Uterus (tissue), 4 donors: ENCODE results near the gene ANKRD36. TPM values are rescaled to one million over a fixed set of nuclear protein-coding genes. Genes with fewer than 3 reads are reported as not detected.
"Not testable (repeated sequence)": the region's sequence is repeated elsewhere in the genome, so short reads cannot be mapped to it uniquely, and the experiment has no call there.

Experiments
- DNase-seq, 2 donors: peaks; one replicate each; pipeline ENCODE4 v3.0.0-alpha.2; 2019 to 2020
- H3K27ac ChIP-seq, 2 donors: fragments of 200-600 bp; sonication (generic); 1 replicate in 1 of 2; 2 replicates in 1 of 2; pipeline ENCODE4 v1.5.1; 2016 to 2018
- H3K27me3 ChIP-seq, 2 donors: fragments of 200-600 bp; sonication (generic); one replicate each; pipeline ENCODE4 v1.5.1; 2018 to 2019; ENCODE audit warnings: control low read depth in 1 of 2
- H3K36me3 ChIP-seq, 2 donors: fragments of 200-600 bp; sonication (generic); one replicate each; pipeline ENCODE4 v1.5.1; 2019; ENCODE audit warnings: control low read depth in 1 of 2
- H3K4me1 ChIP-seq, 2 donors: fragments of 200-600 bp; sonication (generic); one replicate each; pipeline ENCODE4 v1.5.1; 2018 to 2019; ENCODE audit warnings: control low read depth in 1 of 2
- H3K4me3 ChIP-seq, 2 donors: fragments of 200-600 bp; sonication (generic); 1 replicate in 1 of 2; 2 replicates in 1 of 2; pipeline ENCODE4 v1.5.1; 2018 to 2019; ENCODE audit warnings: mild to moderate bottlenecking in 1 of 2
- H3K9me3 ChIP-seq, 2 donors: fragments of 200-600 bp; sonication (generic); one replicate each; pipeline ENCODE4 v1.5.1; 2019; ENCODE audit warnings: control low read depth in 1 of 2
- POLR2A ChIP-seq, 2 donors: fragments of 450-650 bp; IDR thresholded peaks; one replicate each; pipeline ENCODE4 v1.6.1; 2016; ENCODE audit warnings: antibody characterized with exemption in 2 of 2, mild to moderate bottlenecking in 1 of 2, moderate library complexity in 1 of 2
- intact Hi-C: fragments of 100-400 bp; cut with DNase I; formaldehyde crosslinking; loops from one replicate; pipeline ENCODE4 v1.15.1; 2023; ENCODE audit warnings: low total_unique reads
- total RNA-seq, 4 donors: library from RNA; depleted of rRNA in 3 of 4; stranded (reverse); fragments of >200 nt in 3 of 4; gene quantifications; one replicate each; pipeline versions ENCODE4 v1.1.0 to v1.2.4, GENCODE V29; 2014 to 2023
- TF ChIP-seq, protein P1 (sequence below), 4 experiments: fragments of 200-600 bp in 2 of 4; fragments of 450-650 bp in 2 of 4; sonication (generic) in 2 of 4; IDR thresholded peaks; one replicate each; pipeline ENCODE4 v1.5.1; 2016 to 2019; ENCODE audit warnings: antibody characterized with exemption in 4 of 4, mild to moderate bottlenecking in 2 of 4, moderate library complexity in 1 of 4
- donor health status: DM: yes; HTN: yes; CAD: no.

ANKRD36 gene
- total RNA-seq = 100 to 1,000 TPM in 1 of 4 donors, 10 to 100 TPM in 3; 24.3 to 144 (median 61.2) TPM

DNA sequence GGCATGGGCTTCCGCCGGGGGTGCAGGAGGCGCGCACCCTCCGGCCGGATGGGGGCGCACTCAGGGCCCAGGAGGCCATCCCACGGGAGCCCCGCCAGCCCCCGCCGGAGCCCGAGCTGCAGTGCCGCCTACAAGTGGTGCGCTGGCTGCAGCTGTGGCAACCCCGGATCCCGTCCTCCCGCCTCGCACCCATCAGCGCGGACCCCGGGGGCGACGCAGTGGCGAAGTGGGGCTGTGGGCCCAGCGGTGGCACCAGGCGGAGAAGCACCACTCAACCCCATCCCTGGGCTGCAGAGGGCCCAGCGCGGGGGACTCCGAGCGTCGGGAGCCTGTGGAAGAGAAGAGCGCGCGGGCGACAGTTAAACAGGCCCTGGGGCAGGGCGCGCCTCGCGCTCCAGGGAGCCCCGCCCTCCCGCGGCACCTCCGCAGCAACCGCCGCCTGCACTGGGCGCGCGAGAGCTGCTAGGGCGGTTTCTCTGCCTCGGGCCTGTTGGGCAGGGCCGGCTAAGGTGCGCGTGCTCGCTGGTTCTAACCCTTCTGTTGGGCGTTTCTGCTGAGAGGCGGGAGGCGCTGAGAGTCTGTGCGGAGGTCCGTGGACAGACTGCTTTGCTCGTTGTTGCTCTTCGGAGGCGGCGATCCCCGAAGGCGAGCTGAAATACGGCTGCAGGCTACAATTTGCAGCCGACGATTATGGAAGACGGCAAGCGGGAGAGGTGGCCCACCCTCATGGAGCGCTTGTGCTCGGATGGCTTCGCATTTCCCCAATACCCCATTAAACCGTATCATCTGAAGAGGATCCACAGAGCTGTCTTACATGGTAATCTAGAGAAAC lies at the start of gene ANKRD36:
ANKRD36 (plus strand) TSS at position 104 of the 832 bp plus-strand sequence; CDS start at position 691, 587 bp downstream.
- intact Hi-C loops, H3K36me3 ChIP-seq, H3K9me3 ChIP-seq, H3K27me3 ChIP-seq, H3K4me1 ChIP-seq: not testable (repeated sequence)
- Histone ChIP-seq H3K4me3 (peak within 1 kb of the TSS; percentile 61 to 81), H3K27ac (peak within 1 kb of the TSS; percentile 92 to 96)
- peak; percentile 81 to 83 for DNase-seq
- peak in 1 of 2 donors; percentile 48 for TF ChIP-seq POLR2A (IDR thresholded peaks at IDR 0.05)
- TF ChIP-seq, protein P1, sequence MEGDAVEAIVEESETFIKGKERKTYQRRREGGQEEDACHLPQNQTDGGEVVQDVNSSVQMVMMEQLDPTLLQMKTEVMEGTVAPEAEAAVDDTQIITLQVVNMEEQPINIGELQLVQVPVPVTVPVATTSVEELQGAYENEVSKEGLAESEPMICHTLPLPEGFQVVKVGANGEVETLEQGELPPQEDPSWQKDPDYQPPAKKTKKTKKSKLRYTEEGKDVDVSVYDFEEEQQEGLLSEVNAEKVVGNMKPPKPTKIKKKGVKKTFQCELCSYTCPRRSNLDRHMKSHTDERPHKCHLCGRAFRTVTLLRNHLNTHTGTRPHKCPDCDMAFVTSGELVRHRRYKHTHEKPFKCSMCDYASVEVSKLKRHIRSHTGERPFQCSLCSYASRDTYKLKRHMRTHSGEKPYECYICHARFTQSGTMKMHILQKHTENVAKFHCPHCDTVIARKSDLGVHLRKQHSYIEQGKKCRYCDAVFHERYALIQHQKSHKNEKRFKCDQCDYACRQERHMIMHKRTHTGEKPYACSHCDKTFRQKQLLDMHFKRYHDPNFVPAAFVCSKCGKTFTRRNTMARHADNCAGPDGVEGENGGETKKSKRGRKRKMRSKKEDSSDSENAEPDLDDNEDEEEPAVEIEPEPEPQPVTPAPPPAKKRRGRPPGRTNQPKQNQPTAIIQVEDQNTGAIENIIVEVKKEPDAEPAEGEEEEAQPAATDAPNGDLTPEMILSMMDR (IDR thresholded peaks at IDR 0.05) = peak; percentile 11 to 72 (median 70)

DNA sequence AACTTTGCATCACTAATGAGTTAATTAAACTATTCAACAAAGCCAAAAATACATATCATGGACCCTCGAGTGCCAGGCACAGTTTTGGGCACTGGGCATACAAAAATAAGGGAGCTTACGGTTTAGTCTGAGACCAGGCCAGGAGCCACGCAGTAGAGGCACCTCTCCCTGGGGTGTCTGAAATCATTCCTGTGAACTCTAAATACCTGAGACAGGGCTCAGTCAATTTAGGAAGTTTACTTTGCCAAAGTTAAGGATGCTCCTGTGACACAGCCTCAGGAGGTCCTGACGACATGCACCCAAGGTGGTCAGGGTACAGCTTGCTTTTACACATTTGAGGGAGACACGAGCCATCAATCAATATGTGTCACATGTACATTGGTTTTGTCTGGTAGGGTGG lies 46.9 kb upstream of the ANKRD36 start:
- H3K9me3 ChIP-seq, H3K27me3 ChIP-seq, DNase-seq, H3K4me1 ChIP-seq, H3K4me3 ChIP-seq, intact Hi-C loops, H3K36me3 ChIP-seq, H3K27ac ChIP-seq: not testable (repeated sequence)

DNA sequence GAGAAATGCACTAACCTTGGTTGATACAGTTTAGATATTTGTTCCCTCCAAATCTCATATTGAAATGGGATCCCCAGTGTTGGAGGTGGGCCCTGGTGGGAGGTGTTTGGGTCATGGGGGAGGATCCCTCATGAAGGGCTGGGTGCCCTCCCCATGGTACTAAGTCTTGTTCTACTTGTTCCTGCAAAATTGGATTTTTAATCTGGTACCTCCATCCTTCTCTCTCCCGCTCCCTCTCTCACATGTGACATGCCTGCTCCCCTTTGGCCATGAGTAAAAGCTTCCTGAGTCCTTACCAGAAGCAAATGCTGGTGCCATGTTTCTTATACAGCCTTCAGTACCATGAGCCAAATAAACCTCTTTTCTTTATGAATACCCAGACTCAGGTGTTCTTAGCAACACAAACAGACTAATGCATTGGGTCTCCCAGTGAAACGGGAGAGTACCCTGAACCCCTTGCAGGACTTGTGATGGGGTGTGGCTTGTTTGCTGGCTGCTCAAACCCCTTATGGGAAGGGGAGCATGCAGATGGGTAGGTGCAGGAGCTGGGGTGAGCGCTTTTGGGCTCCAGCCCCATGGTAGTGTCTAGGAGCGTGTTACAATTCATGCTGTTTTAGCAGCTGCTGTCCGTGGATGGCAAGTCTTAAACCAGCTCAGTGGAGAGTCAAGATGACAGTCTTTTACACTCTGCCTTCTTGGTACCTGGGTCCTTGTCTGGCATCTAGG lies 45.5 kb upstream of the ANKRD36 start:
- H3K36me3 ChIP-seq = no peaks in the 10 kb centered on the region
- H3K27me3 ChIP-seq = no peaks in the 10 kb centered on the region
- no peak for DNase-seq
- H3K4me3 ChIP-seq = no peak overlapping the region
- no peaks in the 10 kb centered on the region for H3K9me3 ChIP-seq
- TF ChIP-seq, protein P1 (IDR thresholded peaks at IDR 0.05) = no peak
- no peak for TF ChIP-seq POLR2A (IDR thresholded peaks at IDR 0.05)
- no peak overlapping the region for H3K27ac ChIP-seq
- no peaks in the 10 kb centered on the region for H3K4me1 ChIP-seq
- intact Hi-C loops = no loop called here

DNA sequence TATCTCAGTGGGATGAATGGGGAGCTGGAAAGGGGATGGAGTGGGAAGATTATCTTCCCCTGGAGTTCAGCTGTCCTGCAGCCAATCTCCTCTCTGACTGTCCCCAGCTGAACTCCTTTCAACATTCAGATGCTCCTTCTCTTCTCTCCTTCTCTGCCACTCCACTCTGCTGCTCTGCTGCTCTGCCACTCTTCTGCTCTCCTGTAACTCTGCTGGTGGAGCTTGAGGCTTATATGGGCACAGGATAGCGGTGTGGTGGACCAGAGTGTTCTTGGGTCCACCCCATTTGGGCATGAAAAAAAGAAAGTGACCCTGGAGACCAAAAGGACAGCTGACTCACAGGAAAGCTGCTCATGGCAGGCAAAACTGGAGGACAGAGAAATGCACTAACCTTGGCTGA lies 44.9 kb upstream of the ANKRD36 start:
- H3K27me3 ChIP-seq = no peaks in the 10 kb centered on the region
- DNase-seq = no peak
- H3K4me1 ChIP-seq = no peaks in the 10 kb centered on the region
- no peaks in the 10 kb centered on the region for H3K36me3 ChIP-seq
- no peak overlapping the region for H3K27ac ChIP-seq
- intact Hi-C loops = no loop called here
- no peak overlapping the region for H3K4me3 ChIP-seq
- TF ChIP-seq POLR2A (IDR thresholded peaks at IDR 0.05) = no peak
- TF ChIP-seq, protein P1 (IDR thresholded peaks at IDR 0.05) = no peak
- no peaks in the 10 kb centered on the region for H3K9me3 ChIP-seq

DNA sequence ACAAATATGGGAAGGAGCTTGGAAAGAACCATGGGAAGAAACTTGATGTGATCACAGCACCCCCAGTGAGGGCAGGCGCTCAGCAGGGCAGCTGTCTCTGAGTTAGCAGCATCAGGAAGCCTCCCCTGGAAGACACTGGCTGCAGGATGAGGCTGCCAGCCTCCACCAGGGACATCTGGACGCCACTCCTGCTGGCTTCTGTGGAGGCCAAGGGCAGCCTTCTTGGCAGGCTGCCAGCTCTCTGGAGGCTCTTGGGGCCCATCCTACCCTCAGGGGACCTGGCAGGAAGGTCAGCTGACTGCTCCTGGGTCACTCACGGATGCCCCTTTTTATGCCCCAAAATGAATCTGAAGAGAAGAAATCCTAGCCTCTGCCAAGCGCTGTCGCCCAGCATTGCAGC lies 44.2 kb upstream of the ANKRD36 start:
- H3K27me3 ChIP-seq, H3K9me3 ChIP-seq, intact Hi-C loops, H3K36me3 ChIP-seq, H3K4me1 ChIP-seq, H3K4me3 ChIP-seq, H3K27ac ChIP-seq, DNase-seq: not testable (repeated sequence)

DNA sequence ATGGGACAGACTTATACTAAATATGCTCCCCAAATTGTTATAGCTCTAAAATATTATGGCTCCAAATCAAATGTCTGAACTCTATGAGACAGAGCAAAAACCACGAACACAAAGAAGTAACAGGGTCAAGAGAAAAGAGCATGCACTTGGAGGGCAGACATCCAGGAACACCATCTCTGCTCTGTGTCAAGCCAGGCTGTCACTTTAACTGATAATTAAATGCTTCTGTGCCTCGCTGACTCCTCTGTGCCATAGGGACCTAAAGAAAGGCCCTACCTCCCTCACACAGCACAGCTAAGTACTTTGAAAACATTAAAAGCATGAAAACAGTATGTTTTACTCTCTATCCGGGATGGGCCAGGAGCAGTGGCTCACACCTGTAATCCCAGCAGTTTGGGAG lies 42.0 kb upstream of the ANKRD36 start:
- H3K4me3 ChIP-seq, H3K27me3 ChIP-seq, intact Hi-C loops, DNase-seq, H3K36me3 ChIP-seq, H3K9me3 ChIP-seq, H3K4me1 ChIP-seq, H3K27ac ChIP-seq: not testable (repeated sequence)

DNA sequence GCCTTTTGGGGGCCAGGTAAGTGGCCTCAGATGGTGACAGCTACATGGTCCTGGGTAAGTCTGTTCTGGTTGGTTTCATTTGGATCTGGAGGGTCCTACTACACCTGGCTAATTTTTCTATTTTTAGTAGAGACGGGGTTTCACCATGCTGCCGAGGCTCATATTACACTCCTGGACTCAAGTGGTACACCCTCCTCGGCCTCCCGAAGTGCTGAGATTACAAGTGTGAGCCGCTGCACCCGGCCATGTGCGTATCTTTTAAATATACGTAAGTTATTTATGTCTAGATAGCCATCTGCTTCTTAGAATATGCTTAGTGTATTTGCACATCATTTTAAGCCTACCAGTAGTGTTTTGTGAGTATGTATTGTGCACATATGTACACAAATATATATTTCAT lies 35.7 kb upstream of the ANKRD36 start:
- H3K4me1 ChIP-seq, H3K9me3 ChIP-seq, intact Hi-C loops, H3K27me3 ChIP-seq, H3K4me3 ChIP-seq, DNase-seq, H3K36me3 ChIP-seq, H3K27ac ChIP-seq: not testable (repeated sequence)

DNA sequence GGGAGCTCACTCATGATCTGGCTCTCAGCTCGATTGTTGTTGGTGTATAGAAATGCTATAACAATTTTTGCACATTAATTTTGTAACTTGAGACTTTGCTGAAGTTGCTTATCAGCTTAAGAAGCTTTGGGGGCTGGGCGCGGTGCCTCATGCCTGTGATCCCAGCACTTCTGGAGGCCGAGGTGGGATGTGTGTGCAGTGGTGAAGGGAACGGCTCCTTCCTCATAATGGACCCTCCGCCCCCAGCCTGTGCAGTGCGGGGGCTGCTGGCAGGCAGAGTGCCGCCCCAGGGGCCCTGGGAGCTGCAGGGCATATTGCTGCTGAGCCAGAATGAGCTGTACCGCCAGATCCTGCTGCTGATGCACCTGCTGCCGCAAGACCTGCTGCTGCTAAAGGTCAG lies 32.1 kb upstream of the ANKRD36 start:
- H3K4me1 ChIP-seq, H3K4me3 ChIP-seq, DNase-seq, H3K36me3 ChIP-seq, intact Hi-C loops, H3K27ac ChIP-seq, H3K9me3 ChIP-seq, H3K27me3 ChIP-seq: not testable (repeated sequence)

DNA sequence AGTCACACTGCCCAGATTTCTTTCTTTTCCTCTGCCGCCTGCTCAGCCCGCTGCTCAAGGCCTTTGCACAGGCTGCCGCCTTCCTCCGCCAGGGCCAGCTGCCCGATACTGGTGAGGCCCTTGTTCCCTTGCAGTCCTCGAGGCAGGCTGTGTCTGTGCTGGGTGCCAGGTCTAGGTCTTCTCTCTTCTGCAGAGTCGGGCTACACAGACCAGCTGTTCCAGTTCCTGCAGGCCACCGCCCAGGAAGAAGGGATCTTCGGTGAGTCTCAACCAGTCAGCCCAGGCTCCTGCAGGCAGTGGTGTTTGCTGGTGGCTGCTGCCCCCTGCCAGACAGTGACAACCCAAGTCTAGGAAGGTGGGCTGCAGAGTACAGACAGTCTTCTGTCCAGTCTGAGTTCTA lies 30.7 kb upstream of the ANKRD36 start:
- H3K36me3 ChIP-seq, H3K27me3 ChIP-seq, intact Hi-C loops, H3K4me3 ChIP-seq, H3K27ac ChIP-seq, DNase-seq, H3K4me1 ChIP-seq, H3K9me3 ChIP-seq: not testable (repeated sequence)

DNA sequence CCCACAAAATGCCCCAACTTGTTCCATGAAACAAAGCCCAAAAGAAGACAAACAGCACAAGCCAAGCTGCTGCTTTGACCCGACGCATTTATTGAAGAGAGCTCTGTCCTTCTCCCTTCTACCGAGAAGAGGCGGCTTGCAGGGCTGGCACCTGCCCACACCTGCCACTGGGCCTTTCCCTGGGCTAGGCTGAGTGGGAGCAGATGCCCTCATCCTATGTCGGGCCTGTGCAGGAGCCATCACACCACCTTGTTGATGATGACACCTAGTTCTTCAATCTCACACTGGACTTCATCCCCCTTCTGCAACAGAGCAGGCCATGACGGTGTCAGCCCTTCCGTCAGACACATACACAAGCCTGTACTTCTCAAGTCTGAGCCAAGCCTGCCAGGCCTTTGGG lies 29.4 kb upstream of the ANKRD36 start:
- DNase-seq, intact Hi-C loops, H3K4me1 ChIP-seq, H3K27me3 ChIP-seq, H3K9me3 ChIP-seq, H3K4me3 ChIP-seq, H3K36me3 ChIP-seq, H3K27ac ChIP-seq: not testable (repeated sequence)
